ENCODE measurements around the gene CADM2.

GRCh38 chr3:85041001-85041400 lies 82.2 kb downstream of the CADM2 start:
- TF ChIP-seq SIN3A (IDR thresholded peaks at IDR 0.05; ENCODE audit: borderline replicate concordance, insufficient read depth, low read depth, low read length) (no peak), TCF7L2 (IDR thresholded peaks at IDR 0.05; ENCODE audit: low read depth, low read length) (no peak)
- TF ChIP-seq, protein P1, sequence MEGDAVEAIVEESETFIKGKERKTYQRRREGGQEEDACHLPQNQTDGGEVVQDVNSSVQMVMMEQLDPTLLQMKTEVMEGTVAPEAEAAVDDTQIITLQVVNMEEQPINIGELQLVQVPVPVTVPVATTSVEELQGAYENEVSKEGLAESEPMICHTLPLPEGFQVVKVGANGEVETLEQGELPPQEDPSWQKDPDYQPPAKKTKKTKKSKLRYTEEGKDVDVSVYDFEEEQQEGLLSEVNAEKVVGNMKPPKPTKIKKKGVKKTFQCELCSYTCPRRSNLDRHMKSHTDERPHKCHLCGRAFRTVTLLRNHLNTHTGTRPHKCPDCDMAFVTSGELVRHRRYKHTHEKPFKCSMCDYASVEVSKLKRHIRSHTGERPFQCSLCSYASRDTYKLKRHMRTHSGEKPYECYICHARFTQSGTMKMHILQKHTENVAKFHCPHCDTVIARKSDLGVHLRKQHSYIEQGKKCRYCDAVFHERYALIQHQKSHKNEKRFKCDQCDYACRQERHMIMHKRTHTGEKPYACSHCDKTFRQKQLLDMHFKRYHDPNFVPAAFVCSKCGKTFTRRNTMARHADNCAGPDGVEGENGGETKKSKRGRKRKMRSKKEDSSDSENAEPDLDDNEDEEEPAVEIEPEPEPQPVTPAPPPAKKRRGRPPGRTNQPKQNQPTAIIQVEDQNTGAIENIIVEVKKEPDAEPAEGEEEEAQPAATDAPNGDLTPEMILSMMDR (IDR thresholded peaks at IDR 0.05): no peak
